HG03060 (cell line): ENCODE results near the gene TUBB2B.
"Not testable (repeated sequence)": the region's sequence is repeated elsewhere in the genome, so short reads cannot be mapped to it uniquely, and the experiment has no call there.

Source experiments
- ATAC-seq: cut with Tn5 transposase; IDR thresholded peaks from one replicate; pipeline ENCODE4 v1.9.1; 2021; ENCODE audit warnings: low read depth, moderate number of reproducible peaks; ENCODE audit not compliant: unreplicated experiment

The TUBB2B gene

DNA sequence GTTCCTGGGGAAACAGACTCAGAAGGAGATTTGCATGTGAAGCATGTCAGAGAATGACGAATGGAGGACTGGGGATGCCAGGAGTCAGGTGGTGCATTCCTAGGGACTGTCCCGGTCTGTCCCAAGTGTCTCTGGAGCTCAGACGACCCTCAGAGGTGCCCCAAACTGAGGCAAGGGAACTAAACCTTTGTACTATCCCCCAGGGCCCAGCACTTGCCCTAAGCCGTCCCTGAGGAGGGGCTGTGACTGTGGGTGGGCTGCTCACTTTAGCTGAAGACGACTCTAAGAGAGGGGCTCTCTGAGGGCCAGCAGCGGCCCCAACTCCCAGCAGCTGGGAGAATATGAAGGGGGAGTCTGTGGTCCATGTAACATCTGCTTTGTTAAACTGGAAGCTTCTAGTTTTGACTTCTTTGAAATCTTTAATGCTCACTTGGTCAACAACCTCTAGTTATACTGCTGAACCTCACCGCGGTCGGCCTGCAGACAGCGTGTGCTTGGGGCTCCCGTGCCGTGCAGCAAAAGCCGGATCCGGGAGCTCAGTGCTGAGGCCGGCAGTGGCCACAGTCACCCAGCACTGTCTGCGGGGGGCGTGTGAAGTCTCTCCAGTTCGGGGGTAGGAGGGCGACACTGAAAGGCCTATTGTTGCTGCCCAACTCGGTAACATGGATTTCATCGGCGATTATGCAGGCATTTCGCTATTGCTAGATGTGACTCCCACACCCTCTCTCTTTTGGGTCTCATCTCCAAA is 34.2 kb downstream of the TUBB2B start:
- ATAC-seq = no peak

DNA sequence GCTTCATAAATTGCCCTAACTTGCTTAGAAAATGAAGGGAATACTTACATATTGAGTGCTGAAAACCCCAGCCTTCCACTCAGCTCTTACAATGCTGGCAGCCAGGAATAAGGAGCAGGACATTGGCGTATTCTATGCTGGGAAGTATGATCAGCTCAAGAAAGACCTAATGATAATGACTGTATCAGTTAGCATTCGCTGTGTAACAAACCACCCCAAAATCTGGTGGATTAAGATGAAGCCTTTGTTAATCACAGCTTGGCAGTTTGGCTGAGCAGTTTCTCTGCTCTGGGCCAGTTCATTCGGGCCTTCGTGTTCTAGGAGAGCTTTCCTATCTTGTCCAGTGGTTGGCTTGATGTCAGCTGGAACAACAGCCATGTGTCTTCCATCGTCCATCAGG is 36.7 kb downstream of the TUBB2B start:
- ATAC-seq = no peak

DNA sequence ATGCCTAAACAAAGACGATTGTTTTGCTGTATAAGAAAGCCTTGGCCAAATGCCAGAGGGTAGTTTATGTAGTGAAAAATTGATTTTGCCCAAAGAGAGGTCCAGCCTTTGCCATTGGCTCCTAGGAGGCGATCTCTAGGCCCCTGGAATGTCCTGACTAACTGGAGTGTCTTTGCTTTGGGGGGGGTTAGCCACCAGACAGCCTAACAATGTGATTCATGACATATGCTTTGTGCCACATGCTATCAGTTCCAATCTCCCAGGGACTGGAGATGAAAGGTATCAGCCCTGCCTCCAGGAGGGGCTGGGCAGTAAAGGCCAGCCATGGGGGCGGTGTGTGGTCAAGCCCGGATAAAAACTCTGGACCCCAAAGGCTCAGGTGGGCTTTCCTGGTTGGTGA is 37.4 kb downstream of the TUBB2B start:
- ATAC-seq = no peak

DNA sequence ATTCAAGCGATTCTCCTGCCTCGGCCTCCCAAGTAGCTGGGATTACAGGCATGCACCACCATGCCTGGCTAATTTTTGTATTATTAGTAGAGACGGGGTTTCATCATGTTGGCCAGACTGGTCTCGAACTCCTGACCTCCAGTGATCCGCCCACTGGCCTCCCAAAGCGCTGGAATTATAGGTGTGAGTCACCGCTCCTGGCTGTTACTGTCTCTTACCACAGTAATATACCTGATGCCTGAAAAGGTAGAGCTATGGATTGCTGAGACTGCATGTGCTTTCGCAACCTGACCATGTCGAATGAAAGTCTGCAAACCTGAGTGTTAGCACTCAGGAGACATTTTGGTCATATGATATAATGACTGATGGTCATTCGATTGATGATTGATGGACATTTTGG is 38.3 kb downstream of the TUBB2B start:
- ATAC-seq = not testable (repeated sequence)

DNA sequence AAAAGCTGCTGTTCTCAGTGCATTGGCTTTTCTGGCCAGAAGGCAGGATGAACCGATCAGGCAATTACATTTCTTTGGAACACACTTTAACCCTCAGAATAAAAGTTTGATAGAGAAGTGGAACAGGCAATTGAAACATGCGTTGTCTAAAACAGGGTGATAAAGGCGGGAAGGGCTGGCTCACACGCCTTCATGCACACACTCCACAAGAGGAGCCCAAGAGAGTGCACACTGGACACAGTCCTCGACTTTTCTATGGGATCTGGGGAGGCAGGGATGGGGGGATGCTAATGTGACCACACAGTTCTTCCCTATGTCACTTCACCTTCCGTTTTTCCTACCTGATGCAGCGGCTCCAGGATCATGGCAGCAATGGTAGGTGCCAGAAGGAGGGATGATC is 39.2 kb downstream of the TUBB2B start:
- no peak for ATAC-seq

DNA sequence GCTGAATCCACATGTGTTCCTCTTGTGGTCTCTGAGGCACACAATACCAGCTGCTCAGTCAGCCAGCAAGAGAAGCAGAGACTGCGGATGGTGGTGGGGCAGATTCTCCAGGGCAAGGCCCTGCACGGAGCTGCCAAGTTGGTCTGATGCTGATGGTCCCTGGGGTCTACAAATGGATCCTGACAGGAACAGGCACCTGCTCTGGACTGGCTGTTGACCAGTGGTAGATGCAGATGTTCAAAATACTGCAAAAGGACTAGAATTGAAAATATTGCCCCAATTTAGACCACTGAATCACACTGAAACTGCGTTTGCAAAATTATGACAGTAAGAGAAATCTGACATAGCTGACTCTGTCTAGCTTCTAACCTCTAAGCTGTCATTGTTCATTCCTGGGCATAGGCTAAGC is 40.5 kb downstream of the TUBB2B start:
- ATAC-seq = no peak

DNA sequence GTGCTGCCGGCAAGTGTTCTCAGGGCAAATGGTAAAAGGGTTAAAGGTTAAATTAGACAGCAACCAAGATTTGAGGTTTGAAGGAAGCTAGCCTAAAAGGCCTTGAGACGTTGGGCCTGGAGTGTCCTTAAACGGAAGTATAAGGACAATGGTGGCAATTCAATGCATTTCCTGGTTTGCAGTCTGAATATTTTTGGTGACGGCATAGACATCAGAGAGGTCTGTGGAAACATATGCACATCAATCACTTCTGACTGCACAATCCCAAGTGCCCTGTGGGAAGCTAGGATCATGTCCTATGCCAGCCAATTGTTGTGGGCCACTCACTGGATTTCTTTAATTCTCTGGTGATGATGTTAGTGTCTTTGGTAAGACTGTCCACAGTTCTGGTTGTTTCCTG is 44.4 kb downstream of the TUBB2B start:
- ATAC-seq = no peak

DNA sequence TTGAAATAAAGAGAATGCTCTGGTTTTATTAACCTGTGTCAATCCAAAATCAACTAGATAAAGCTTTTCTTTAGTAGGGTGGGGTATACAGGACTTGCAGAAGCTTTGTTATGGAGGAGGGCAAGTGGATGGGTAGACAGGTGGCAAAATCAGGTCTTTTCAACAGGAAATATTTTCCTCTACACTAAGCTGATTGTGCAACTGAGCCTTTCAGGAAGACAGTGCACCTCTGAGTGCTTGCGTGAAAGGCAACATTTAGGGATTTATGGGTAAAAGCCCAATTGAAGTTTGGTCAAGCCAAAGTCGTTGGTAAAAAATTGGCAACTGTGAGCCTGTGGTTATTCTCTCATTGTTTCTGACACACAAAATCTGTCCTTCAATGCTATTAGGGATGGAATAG is 46.3 kb downstream of the TUBB2B start:
- no peak for ATAC-seq

DNA sequence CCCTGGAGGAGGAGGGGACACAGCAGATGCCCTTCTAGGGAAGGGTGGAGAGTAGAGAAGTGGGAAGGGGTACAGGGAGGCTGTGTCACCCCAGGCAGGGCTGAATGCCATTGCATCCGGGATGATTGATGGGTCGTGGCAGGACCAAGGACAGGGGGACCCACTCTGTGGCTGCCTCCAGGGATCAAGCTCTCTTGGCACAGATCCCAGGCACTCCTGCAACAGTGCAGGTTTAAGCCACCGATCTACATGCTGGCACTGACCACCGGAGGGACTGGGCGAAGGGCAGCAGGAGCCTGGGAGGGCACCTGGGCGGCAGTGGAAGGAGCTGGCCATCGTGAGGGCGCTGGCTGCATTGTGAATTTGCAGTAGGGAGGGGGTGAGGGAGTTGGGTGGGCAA is 47.5 kb downstream of the TUBB2B start:
- ATAC-seq = not testable (repeated sequence)

DNA sequence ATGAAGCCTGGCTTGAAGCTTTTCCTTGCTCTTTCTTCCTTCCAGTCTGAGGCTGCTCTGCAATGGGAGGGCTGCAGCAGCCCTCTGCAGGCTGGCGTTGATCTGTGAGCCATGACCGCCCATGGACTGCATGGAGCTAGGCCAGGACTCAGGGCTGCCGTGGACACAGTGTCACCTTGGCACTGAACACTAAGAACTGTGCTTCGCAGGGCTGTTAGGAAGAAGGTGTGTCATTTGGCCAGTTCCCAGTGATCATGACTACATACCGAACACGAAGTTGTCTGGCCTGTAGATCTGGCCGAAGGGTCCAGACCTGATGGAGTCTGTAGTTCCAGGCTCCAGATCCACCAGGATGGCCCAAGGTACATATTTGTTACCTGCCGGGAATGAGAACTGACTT is 48.8 kb downstream of the TUBB2B start:
- not testable (repeated sequence) for ATAC-seq

DNA sequence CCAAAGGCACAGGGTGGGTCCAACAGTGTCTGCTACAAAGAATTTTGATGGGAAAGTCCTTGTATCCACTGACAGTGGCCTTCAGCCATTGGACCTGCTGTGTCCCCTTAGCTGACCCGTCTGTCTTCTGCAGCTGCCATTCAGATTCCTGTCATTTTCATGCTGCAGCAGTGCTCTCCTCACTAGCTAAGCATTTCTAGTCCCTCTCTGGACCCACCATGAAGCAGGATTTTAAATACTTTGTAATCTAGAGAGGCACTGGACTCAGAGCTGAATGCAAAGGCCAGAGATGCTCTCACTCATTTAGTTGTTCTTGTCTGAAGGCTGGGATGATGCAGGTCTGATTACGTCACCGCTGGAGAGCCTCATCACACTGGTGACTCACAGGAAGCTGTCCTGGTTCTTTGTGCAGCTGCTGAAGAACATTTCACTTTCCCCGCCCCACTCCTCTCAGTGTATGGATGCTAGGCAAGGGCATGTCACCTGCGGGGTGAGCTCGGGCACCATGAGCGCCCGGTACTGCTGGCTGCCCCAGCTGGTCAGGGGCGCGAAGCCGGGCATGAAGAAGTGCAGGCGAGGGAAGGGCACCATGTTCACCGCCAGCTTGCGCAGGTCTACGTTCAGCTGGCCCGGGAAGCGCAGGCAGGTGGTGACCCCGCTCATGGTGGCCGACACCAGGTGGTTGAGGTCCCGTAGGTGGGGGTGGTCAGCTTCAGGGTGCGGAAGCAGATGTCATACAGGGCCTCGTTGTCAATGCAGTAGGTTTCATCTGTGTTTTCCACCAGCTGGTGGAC is 50.7 kb downstream of the TUBB2B start:
- no peak for ATAC-seq

DNA sequence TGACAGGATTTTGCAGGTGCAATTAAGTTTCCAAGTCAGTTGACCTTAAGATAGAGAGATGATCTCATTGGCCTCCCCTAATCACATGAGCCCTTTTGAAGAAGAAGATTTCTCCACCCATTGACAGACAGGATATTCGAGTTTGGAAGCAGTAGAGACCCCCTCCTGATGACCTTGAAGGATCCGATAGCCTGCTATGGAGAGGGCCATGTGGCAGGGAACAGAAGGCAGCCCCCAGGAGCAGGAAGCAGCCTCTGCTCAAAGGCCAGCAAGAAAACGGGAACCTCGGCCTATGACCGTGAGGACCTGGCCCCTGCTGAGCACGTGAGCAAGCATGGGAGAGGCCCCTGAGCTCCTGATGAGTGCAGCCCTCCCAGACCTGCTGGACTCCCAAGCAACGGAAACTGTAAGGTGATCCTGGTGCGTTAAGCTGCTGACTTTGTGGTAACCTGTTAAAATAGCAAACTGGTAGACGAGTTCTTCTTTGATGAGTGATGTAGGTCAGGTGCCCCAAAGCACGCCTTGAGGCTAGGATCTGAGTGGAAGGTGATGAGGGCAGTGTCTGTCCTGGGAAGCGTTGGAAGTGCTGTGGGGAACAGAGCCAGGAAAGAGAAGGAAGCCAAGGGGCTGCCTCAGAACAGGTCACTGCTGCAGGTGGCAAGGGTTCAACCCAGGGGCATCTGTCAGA is 51.6 kb downstream of the TUBB2B start:
- ATAC-seq = no peak
